ENCODE measurements around the gene COG4. TPM values are rescaled to one million over a fixed set of nuclear protein-coding genes. Genes with fewer than 3 reads are reported as not detected.

The COG4 gene
- total RNA-seq, 1 experiment from 2014 or later = 54.2 TPM

DNA sequence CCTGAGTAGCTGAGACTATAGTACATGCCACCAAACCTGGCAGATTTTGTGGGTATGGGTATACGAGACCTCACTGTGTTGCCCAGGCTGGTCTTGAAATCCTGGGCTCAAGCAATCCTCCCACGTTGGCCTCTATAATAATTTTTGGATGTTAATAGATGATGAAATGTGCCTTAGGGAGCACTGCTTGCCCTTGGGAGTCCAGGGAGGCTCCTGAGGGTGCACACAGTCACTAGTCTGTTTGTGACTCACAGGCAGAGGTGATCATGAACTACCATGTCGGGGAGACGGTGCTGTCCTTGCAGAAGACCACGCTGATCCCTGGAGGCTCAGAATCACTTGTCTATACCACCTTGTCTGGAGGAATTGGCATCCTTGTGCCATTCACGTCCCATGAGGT lies 46.4 kb upstream of the COG4 start:
- no peak for ATAC-seq
- no TSS peak for BruUV-seq (replicated peaks)
- H4K20me1 ChIP-seq (ENCODE audit: insufficient read depth) = peaks cover 18% of the 10 kb centered on the region; the same call in 1 of the 2 replicates
- H3K9me2 ChIP-seq (ENCODE audit: insufficient read depth) = no peaks in the 10 kb centered on the region
- intact Hi-C loops (cut with micrococcal nuclease) = no loop called here
- peaks cover 67% of the 10 kb centered on the region for H3K79me2 ChIP-seq (ENCODE audit: insufficient read depth, low read length)
- no peaks in the 10 kb centered on the region for H3K27me3 ChIP-seq (ENCODE audit: insufficient read depth, low read length)
- POLR2A ChIA-PET = no interaction called here
- H3K9ac ChIP-seq (ENCODE audit: low read length) = no peak overlapping the region
- no peak for DNase-seq (ENCODE audit: low read depth, low spot score)
- CTCF ChIA-PET = no interaction called here
- H3K4me3 ChIP-seq (replicated peaks in 1 of 2; ENCODE audit: low read depth in 1 of 2, low read length in 2 of 2) = no peak overlapping the region
- RAD21 ChIA-PET (ENCODE audit: low non-redundant PET in 1 of 2, low total read pairs in 2 of 2, uncharacterized antibody in 2 of 2, unreplicated experiment in 2 of 2) = no interaction called here
- no peaks in the 10 kb centered on the region for H3K9me3 ChIP-seq (ENCODE audit: control insufficient read depth in 1 of 2, insufficient read depth in 1 of 2, low read depth in 1 of 2, low read length in 2 of 2)
- H3K4me1 ChIP-seq (ENCODE audit: control insufficient read depth in 1 of 2, insufficient read depth in 2 of 2, low read length in 2 of 2) = no peaks in the 10 kb centered on the region
- H2AFZ ChIP-seq (ENCODE audit: low read depth, low read length, poor library complexity, severe bottlenecking) = no peak overlapping the region
- no peak overlapping the region for H3K27ac ChIP-seq (ENCODE audit: low read depth, low read length)
- peaks cover 74 to 88% of the 10 kb centered on the region in 2 experiments for H3K36me3 ChIP-seq (ENCODE audit: control insufficient read depth in 1 of 2, insufficient read depth in 2 of 2, low read length in 2 of 2)
- H3K4me2 ChIP-seq (ENCODE audit: low read length) = no peak overlapping the region
- TF ChIP-seq FOSL1 (IDR thresholded peaks at IDR 0.05; ENCODE audit: low read depth) = no peak
- TF ChIP-seq POLR2AphosphoS5 (IDR thresholded peaks at IDR 0.05; ENCODE audit: low read depth, low read length) = no peak
- TF ChIP-seq, protein P1, sequence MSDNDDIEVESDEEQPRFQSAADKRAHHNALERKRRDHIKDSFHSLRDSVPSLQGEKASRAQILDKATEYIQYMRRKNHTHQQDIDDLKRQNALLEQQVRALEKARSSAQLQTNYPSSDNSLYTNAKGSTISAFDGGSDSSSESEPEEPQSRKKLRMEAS (IDR thresholded peaks at IDR 0.05) = no peak
- TF ChIP-seq EZH2 (IDR thresholded peaks at IDR 0.05) = no peak
- no peak for TF ChIP-seq CEBPB (IDR thresholded peaks at IDR 0.05; ENCODE audit: low read depth)
- TF ChIP-seq ELF1 (IDR thresholded peaks at IDR 0.05; ENCODE audit: borderline replicate concordance, low read depth) = no peak

DNA sequence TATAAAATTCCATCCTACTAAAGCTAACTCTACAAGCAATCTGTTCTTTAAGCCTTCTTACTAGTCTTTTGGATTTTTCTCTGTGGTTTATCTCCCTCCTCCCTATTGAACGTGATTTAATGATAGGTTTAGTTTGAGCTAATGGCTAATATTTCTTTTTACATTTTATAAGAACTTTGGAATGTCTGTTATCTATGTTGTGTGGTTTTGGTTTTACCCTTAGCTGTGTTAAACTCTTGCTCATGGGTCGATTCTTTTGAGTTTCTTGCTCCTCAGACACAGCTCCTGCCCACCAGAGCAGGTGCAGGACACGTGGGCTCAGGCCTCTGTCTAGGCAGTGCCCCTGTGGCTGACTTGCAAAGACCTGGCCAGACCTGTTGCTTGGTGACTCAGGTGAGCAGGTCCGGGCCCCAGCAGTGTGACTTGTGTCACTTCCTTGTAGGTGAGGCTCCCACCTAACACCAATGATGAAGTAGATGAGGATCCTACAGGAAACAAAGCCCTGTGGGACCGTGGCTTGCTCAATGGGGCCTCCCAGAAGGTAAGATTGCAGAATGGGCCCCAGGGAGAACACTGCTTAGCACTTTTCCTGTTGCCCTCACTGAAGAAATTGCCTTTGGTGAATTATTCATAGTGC lies 45.4 kb upstream of the COG4 start:
- no peaks in the 10 kb centered on the region for H3K4me1 ChIP-seq (ENCODE audit: control insufficient read depth in 1 of 2, insufficient read depth in 2 of 2, low read length in 2 of 2)
- H3K9ac ChIP-seq (ENCODE audit: low read length) = no peak overlapping the region
- POLR2A ChIA-PET = no interaction called here
- no peak overlapping the region for H3K27ac ChIP-seq (ENCODE audit: low read depth, low read length)
- H3K4me2 ChIP-seq (ENCODE audit: low read length) = no peak overlapping the region
- BruUV-seq (replicated peaks) = no TSS peak
- CTCF ChIA-PET = no interaction called here
- no peak overlapping the region for H3K4me3 ChIP-seq (replicated peaks in 1 of 2; ENCODE audit: low read depth in 1 of 2, low read length in 2 of 2)
- peaks cover 24% of the 10 kb centered on the region; the same call in 1 of the 2 replicates for H4K20me1 ChIP-seq (ENCODE audit: insufficient read depth)
- ATAC-seq = no peak
- no peaks in the 10 kb centered on the region for H3K9me3 ChIP-seq (ENCODE audit: control insufficient read depth in 1 of 2, insufficient read depth in 1 of 2, low read depth in 1 of 2, low read length in 2 of 2)
- no peak for DNase-seq (ENCODE audit: low read depth, low spot score)
- peaks cover 77% of the 10 kb centered on the region for H3K79me2 ChIP-seq (ENCODE audit: insufficient read depth, low read length)
- intact Hi-C loops (cut with micrococcal nuclease) = no loop called here
- no peak for TF ChIP-seq ZNF274 (IDR thresholded peaks at IDR 0.05; ENCODE audit: low read depth, low read length)
- no peak for TF ChIP-seq EGR1 (IDR thresholded peaks at IDR 0.05; ENCODE audit: low read depth)
- TF ChIP-seq POLR2AphosphoS5 (IDR thresholded peaks at IDR 0.05; ENCODE audit: low read depth, low read length) = no peak
- TF ChIP-seq EZH2phosphoT487 (IDR thresholded peaks at IDR 0.05; ENCODE audit: borderline replicate concordance) = no peak
- TF ChIP-seq FOSL1 (IDR thresholded peaks at IDR 0.05; ENCODE audit: low read depth) = no peak
- TF ChIP-seq, protein P2, sequence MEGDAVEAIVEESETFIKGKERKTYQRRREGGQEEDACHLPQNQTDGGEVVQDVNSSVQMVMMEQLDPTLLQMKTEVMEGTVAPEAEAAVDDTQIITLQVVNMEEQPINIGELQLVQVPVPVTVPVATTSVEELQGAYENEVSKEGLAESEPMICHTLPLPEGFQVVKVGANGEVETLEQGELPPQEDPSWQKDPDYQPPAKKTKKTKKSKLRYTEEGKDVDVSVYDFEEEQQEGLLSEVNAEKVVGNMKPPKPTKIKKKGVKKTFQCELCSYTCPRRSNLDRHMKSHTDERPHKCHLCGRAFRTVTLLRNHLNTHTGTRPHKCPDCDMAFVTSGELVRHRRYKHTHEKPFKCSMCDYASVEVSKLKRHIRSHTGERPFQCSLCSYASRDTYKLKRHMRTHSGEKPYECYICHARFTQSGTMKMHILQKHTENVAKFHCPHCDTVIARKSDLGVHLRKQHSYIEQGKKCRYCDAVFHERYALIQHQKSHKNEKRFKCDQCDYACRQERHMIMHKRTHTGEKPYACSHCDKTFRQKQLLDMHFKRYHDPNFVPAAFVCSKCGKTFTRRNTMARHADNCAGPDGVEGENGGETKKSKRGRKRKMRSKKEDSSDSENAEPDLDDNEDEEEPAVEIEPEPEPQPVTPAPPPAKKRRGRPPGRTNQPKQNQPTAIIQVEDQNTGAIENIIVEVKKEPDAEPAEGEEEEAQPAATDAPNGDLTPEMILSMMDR (IDR thresholded peaks at IDR 0.05 in 2 of 3, conservative IDR thresholded peaks at IDR 0.05 in 1 of 3; ENCODE audit: borderline replicate concordance in 1 of 3, insufficient read depth in 1 of 3, low read depth in 2 of 3, low read length in 2 of 3) = no peak
- TF ChIP-seq JUND (IDR thresholded peaks at IDR 0.05) = no peak
- TF ChIP-seq SP1 (IDR thresholded peaks at IDR 0.05; ENCODE audit: low read depth) = no peak
- no peak for TF ChIP-seq EZH2 (IDR thresholded peaks at IDR 0.05)
- no peak for TF ChIP-seq ELF1 (IDR thresholded peaks at IDR 0.05; ENCODE audit: borderline replicate concordance, low read depth)
- no peak for TF ChIP-seq TCF7L2 (IDR thresholded peaks at IDR 0.05; ENCODE audit: borderline replicate concordance, extremely low read depth, insufficient read depth, insufficient read length)
- TF ChIP-seq YY1 (IDR thresholded peaks at IDR 0.05; ENCODE audit: extremely low read depth, insufficient replicate concordance, low read depth, low read length) = no peak
- peaks cover 81 to 93% of the 10 kb centered on the region in 2 experiments for H3K36me3 ChIP-seq (ENCODE audit: control insufficient read depth in 1 of 2, insufficient read depth in 2 of 2, low read length in 2 of 2)
- RAD21 ChIA-PET (ENCODE audit: low non-redundant PET in 1 of 2, low total read pairs in 2 of 2, uncharacterized antibody in 2 of 2, unreplicated experiment in 2 of 2) = no interaction called here
- H2AFZ ChIP-seq (ENCODE audit: low read depth, low read length, poor library complexity, severe bottlenecking) = no peak overlapping the region
- no peaks in the 10 kb centered on the region for H3K9me2 ChIP-seq (ENCODE audit: insufficient read depth)
- H3K27me3 ChIP-seq (ENCODE audit: insufficient read depth, low read length) = no peaks in the 10 kb centered on the region
